ENCODE data around the gene ARMC2.
"Not testable (repeated sequence)": the region's sequence is repeated elsewhere in the genome, so short reads cannot be mapped to it uniquely, and the experiment has no call there.

ARMC2 gene

DNA sequence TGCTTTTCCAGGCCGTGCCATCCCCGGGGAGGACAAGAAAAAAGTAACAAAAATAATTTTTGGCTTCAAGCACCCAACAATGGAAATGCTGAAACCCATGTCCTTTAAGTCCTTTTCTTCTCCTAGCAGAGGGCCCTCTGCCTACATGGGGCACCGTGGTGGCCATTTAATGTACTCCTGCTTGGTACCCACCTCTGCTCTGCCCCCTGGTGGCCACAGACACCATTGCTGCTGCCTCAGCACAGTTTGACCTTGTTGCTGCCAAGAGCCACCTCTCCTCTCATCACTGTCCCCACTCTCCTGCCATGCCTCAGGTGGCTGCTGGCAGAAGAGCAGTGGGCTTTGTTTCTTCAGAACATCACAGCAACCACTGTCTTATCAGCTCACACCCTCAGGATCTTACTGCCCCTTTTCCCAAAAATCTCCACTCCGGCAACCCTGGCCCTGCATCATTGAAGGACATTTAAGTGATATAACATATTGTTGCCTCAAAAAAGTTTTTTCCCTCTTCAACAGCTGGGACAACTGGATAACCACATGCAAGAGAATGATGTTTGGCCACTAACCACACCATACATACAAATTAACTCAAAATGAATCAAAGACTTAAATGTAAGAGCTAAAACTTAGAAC lies 12.9 kb upstream of the ARMC2 start:
- DNase-seq (ENCODE audit: low read depth, low spot score): peak; percentile 66

DNA sequence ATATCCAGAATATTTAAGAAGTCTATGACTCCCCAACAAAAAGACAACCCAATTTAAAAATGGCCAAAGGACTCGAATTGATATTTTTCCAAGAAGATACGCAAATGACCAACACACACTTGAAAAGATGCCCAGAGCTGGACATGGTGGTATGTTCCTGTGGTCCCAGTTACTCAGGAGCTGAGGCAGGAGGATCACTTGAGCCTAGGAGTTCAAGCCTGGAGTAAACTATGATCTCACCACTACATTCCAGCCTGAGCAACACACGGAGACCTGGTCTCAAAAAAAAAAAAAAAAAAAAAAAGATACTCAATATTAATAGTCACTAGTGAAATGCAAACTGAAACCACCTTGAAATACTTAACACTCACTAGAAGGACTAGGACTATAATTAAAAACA lies 12.2 kb upstream of the ARMC2 start:
- DNase-seq (ENCODE audit: low read depth, low spot score): no peak

GRCh38 chr6:108837236-108837971 lies 10.8 kb upstream of the ARMC2 start:
- no peak for DNase-seq (ENCODE audit: low read depth, low spot score)

GRCh38 chr6:108838101-108838717 lies 10.0 kb upstream of the ARMC2 start:
- no peak for DNase-seq (ENCODE audit: low read depth, low spot score)

DNA sequence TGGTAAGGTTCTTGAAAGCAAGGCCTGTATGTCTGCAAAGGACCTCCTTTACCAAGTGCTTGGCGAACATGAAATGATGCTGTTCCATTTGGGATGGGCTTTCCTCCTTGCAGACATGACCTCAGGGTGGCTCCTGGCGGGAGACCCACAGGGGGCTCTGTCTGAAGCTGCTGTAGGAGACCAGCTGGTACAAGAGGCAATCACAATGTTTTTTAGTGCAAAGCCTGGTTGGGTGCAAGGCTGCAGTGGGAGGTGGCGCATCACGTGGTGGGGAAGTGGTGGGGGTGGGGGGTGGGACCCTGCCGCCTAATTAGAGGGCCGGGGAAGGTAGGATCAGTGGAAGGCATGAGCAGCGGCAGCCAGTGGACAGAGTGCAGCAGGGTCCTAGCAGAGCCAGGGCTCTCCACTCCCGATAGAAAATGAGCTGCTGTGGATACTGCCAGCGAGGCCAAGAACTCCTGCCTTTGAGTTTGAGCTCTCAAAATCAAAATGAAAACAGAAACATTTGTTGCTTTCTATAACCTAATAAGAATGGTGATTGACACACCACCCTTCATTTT lies 9.1 kb upstream of the ARMC2 start:
- DNase-seq (ENCODE audit: low read depth, low spot score): no peak

GRCh38 chr6:108840919-108841318 lies 7.3 kb upstream of the ARMC2 start:
- DNase-seq (ENCODE audit: low read depth, low spot score): no peak

DNA sequence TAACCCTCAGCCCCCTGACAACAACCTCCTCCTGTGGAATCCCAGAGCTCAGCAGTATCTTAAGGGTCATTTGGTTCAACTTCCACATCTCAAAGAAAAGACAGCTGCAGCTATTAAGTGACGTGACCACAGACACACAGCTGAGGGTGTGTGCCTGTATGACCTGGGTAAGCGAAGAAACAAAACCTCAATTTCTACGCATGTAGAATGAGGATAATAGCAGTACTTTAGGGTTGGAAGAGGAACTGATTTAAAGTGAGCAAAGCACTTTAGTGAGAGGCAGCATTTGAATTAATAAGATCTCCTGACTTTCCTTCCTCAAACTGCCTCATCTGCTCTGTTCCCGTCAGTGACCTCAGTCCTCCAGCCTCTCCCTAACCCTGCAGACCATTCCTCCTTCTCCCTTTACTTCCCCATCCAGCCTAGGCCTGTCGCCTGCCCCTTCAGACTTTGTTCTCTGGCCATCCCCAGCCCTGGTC lies 6.8 kb upstream of the ARMC2 start:
- no peak for DNase-seq (ENCODE audit: low read depth, low spot score)

DNA sequence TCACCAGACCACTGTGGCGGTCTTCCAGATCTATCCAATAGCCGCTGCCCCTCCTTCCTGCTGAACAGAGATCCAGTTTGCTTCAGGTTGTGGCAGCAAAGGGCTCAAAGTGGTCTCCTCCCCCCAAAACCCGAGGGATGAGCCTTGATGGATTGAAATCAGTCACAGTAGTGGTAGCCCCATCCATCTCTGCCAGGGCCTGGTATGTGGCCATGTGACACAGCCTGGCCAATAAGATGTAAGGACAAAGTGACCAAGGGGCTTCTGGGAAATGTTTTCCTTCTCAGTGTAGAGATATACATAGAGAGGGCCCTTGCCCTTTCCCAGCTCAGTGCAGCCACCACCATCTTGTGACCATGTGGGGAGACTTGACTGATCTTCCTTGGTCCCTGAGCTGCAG lies 4.1 kb upstream of the ARMC2 start:
- no peak for DNase-seq (ENCODE audit: low read depth, low spot score)

DNA sequence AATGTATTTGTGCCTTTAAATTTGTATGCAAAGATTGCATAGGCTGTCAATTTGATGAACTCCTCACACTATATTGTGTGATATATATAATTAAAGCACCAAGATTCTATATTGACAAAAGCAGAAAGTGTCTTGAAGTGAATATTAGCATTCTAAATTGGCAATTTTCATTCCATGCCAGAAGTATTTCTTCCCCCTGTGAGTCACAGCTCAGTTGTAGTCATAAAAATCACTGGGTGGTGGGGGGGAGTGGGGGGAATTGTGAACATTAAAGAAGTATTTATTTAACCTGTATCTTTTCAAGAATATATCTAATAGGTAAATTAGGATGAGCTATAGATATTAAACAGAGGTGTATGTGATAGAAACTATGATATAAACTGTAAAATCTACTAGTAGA lies 3.1 kb upstream of the ARMC2 start:
- no peak for DNase-seq (ENCODE audit: low read depth, low spot score)

DNA sequence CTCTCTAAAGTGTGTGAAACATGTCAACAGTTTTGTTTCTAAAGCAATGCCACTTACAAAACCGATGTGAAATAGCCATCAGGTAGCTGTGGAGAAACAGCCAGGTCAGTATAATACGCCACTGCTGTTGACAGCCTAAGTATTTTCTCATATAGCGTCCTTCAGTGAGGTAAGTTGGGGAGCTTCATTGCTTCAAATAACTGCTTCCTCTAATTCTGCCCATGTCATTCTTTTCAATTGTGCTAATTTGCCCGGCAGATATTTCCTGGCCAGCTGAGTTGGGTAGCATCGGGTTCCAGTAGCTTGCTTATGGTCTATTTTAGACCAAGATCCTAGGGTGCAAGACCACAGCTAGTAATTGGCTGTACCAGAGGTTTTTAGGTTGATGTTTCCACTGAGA lies 2.1 kb upstream of the ARMC2 start:
- no peak for DNase-seq (ENCODE audit: low read depth, low spot score)

- DNase-seq (ENCODE audit: low read depth, low spot score): no peak
Measured at GRCh38 chr6:108846628-108847027, 1.6 kb upstream of the ARMC2 start.

- no peak for DNase-seq (ENCODE audit: low read depth, low spot score)
Measured at GRCh38 chr6:108847738-108848115, 495 bp upstream of the ARMC2 start.

DNA sequence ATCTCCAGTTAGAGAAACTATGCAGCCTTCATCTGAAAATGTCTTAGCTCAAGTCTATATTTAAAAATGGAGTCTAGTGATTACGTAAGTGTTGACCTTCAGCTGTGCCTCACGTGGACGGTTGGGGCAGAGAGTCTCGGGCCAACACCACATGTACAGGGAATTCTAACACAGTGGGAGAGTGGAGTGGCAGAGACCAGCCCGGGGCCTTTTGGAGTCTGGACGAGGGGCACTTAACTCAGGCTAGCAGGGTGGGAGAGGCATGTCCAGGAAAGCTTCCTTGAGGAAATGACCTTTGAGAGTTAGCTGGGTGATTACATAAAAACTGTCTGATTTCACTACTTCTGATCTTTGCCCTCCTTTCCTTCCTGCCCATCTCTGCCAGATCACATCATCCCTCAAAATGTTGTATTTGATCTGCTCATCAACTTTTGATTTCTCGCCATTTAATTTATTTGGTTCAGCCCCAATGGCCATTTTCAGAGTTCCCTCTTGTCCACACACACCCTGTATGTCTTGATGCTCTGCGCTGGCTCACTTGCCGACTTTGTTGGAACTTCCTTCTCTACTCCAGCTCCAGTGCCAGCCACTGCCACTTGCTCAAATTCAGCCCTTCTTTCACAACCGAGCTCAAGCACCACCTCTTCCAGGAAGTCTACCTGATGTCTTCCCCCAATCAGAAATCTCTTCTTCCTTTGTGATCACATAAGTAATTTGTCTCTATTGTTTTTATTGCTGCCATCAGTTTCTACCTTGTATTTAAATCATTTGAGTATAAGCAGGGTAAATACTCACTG lies 2.6 kb downstream of the ARMC2 start:
- no peak for DNase-seq (ENCODE audit: low read depth, low spot score)

GRCh38 chr6:108851756-108852155 lies 3.5 kb downstream of the ARMC2 start:
- no peak for DNase-seq (ENCODE audit: low read depth, low spot score)

DNA sequence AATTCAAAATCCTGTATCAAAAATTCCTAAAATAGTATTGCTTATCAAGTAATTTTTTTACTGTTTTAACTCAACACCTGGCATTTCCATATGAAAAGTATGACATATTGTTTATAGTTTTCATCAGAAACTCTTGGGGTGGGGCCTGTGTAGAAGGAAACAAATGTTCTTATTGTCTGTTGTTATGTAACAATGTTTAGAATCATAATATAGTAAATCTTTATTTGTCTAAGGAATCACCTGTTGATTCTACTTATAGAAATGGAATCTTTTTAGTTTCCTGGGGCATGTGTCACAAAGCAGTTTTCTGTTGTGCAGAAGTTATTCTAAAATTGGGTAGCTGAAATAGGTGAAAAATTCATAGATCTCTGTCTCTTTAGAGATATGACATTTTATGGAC lies 4.9 kb downstream of the ARMC2 start:
- DNase-seq (ENCODE audit: low read depth, low spot score): no peak

DNA sequence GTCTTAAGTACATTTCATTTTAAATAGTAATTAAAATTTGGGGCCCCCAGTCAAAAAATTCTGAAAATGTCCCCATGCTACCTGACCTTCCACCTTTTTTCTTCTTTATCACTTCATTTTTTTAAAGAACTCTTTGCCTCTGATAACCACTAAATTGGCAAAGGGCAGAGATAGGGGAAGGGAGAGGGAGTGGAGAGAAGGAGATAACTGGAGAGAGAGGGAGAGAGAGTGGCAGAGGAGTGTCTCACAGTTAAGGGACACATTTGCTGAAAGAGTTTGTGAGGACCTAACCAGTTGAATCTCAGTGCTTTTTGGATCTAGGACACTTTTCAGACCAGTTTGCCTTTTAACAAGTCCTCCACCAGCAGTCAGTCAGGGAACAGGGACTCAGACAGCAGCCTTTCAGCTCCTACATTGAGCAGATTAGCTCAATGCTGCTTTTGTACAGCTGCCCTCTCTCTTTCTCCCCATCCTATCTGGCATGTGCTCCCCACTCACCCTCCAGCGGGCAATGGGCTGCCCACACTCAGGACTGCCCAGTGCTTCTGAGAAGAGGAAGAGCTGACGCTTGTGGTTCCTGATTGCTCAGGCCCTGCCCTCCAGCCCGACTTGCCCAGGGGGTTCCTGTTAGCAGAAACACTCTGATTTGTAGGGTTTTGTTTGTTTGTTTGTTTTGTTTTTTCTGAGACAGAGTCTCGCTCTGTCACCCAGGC lies 14.4 kb downstream of the ARMC2 start:
- no peak for DNase-seq (ENCODE audit: low read depth, low spot score)

DNA sequence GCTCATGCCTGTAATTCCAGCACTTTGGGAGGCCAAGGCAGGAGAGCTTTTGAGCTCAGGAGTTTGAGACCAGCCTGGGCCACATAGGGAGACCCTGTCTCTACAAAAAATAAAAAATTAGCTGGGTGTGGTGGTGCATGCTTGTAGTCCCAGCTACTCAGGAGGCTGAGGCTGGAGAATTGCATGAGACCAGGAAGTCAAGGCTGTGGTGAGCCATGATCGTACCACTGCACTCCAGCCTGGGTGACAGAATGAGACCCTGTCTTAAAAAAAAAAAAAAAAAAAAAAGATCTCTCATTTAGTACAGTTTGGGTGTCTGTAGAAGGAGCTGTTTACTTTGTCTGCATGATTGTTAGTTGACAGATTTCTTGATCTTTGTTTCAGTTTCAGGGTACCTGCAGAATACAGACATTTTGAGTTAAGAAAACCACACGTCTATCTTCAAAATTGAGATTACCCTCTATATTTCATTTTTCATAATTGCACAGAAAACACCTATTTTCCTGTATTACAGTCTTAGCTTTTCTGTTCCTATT lies 17.6 kb downstream of the ARMC2 start:
- not testable (repeated sequence) for DNase-seq (ENCODE audit: low read depth, low spot score)

GRCh38 chr6:108866798-108867197 lies 18.6 kb downstream of the ARMC2 start:
- no peak for DNase-seq (ENCODE audit: low read depth, low spot score)

GRCh38 chr6:108868647-108869046 lies 20.4 kb downstream of the ARMC2 start:
- no peak for DNase-seq (ENCODE audit: low read depth, low spot score)

DNA sequence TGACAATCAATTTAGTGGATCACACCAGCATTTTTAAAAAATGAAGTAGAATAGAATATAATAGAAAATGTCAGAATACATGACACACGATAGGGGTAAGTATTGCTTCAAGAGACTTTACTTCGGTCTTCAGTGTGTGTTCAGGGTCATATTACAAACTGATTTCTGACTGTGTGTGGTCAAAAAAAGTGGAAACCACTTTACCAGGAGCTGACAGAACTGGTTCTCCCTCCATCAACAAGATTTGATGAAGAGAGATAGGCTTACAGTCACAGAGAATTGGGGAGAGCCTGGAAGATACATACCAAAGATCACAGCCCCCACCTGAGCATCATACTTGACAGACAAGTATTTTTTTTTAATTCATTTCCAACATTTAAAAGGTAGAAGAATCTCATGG lies 21.7 kb downstream of the ARMC2 start:
- DNase-seq (ENCODE audit: low read depth, low spot score): no peak

DNA sequence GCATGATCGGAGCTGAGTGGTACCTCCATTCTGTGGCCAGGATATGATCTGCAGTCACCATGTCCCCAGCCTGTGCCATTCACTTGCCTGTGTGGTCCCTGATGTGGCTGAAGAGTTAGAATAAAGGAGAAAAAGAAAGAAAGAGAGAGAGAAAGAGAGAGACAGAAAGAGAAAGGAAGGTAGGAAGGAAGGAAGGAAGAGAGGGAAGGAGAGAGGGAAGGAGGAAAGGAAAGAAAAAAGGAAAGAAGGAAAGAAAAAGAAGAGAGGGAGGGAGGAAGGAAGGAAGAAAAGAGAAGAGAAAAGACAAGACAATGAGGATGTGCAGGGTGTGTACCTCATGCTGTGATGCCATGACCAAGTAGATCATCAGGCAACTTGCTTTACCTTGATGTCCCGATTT lies 22.1 kb downstream of the ARMC2 start:
- DNase-seq (ENCODE audit: low read depth, low spot score): no peak
